HEK293 (cell line): Measurements from ENCODE around the gene PRDM11.

Experiments used
- CTCF ChIA-PET: fragments of 350-600 bp; formaldehyde crosslinking; extraction: SDS; loops from one replicate; lab custom pipeline; 2021; ENCODE audit warnings: antibody characterized with exemption; lab: Yijun Ruan, JAX
- POLR2A ChIA-PET: fragments of 300-600 bp; formaldehyde crosslinking; extraction: SDS; loops from one replicate; lab custom pipeline; 2020; ENCODE audit warnings: antibody characterized with exemption, inconsistent platforms; lab: Yijun Ruan, JAX
- H3K27ac ChIP-seq: fragments of 200-500 bp; sonication (Bioruptor generic); 2 replicates; pipeline ENCODE4 v1.5.1; 2014; ENCODE audit warnings: low read depth, low read length, control low read depth, inconsistent platforms; ENCODE audit errors: extremely low read depth
- H3K36me3 ChIP-seq, 2 experiments: fragments of 200-500 bp in 1 of 2; sonication (Bioruptor generic) in 1 of 2; 1 replicate in 1 of 2; 2 replicates in 1 of 2; pipeline ENCODE4 v1.5.1; 2014 to 2017; ENCODE audit warnings: inconsistent platforms in 2 of 2, low read length in 2 of 2; ENCODE audit not compliant: control insufficient read depth in 2 of 2, insufficient read depth in 1 of 2
- H3K4me1 ChIP-seq: fragments of 200-500 bp; sonication (Bioruptor generic); 2 replicates; pipeline ENCODE4 v1.5.1; 2014; ENCODE audit warnings: mild to moderate bottlenecking, low read length, inconsistent platforms; ENCODE audit not compliant: control insufficient read depth, insufficient read depth
- H3K4me3 ChIP-seq: 2 replicates; pipeline ENCODE4 v1.5.1; 2011; ENCODE audit warnings: low read depth, mild to moderate bottlenecking, control low read depth, low read length, moderate library complexity
- H3K9me3 ChIP-seq: fragments of 200-500 bp; sonication (Bioruptor generic); 2 replicates; pipeline ENCODE4 v1.5.1; 2014; ENCODE audit warnings: low read depth, low read length, inconsistent platforms; ENCODE audit not compliant: control insufficient read depth, insufficient read depth
- MYNN ChIP-seq: fragments of 450-650 bp; formaldehyde crosslinking; IDR thresholded peaks from 2 replicates; pipeline ENCODE4 v1.5.1; 2016; ENCODE audit warnings: missing biosample characterization, missing genetic modification characterization, borderline replicate concordance
- ZBTB48 ChIP-seq: fragments of 450-650 bp; formaldehyde crosslinking; IDR thresholded peaks from 2 replicates; pipeline ENCODE4 v1.5.1; 2016; ENCODE audit warnings: missing biosample characterization, missing genetic modification characterization
- ZNF112 ChIP-seq: fragments of 450-650 bp; formaldehyde crosslinking; IDR thresholded peaks from 2 replicates; pipeline ENCODE4 v1.5.0; 2017; ENCODE audit warnings: missing biosample characterization, missing genetic modification characterization
- ZNF157 ChIP-seq: fragments of 450-650 bp; formaldehyde crosslinking; IDR thresholded peaks from 2 replicates; pipeline ENCODE4 v1.5.1; 2016; ENCODE audit warnings: missing biosample characterization, missing genetic modification characterization
- ZNF169 ChIP-seq: fragments of 450-650 bp; formaldehyde crosslinking; IDR thresholded peaks from 2 replicates; pipeline ENCODE4 v1.5.1; 2016; ENCODE audit warnings: missing biosample characterization, missing genetic modification characterization
- ZNF184 ChIP-seq: fragments of 450-650 bp; IDR thresholded peaks from 2 replicates; pipeline ENCODE4 v1.5.1; 2018; ENCODE audit warnings: missing biosample characterization, mild to moderate bottlenecking, missing genetic modification characterization
- ZNF366 ChIP-seq: fragments of 450-650 bp; formaldehyde crosslinking; conservative IDR thresholded peaks from 2 replicates; pipeline ENCODE4 v1.5.1; 2016; ENCODE audit warnings: missing biosample characterization, missing genetic modification characterization
- ZNF37A ChIP-seq: fragments of 450-650 bp; IDR thresholded peaks from 2 replicates; pipeline ENCODE4 v1.5.1; 2018; ENCODE audit warnings: missing biosample characterization, missing genetic modification characterization
- ZNF521 ChIP-seq: fragments of 450-650 bp; formaldehyde crosslinking; IDR thresholded peaks from 2 replicates; pipeline ENCODE4 v1.5.1; 2017; ENCODE audit warnings: missing biosample characterization, mild to moderate bottlenecking, missing genetic modification characterization
- ZNF571 ChIP-seq: fragments of 450-650 bp; formaldehyde crosslinking; IDR thresholded peaks from 2 replicates; pipeline ENCODE4 v1.5.0; 2017; ENCODE audit warnings: missing biosample characterization, missing genetic modification characterization
- ZNF624 ChIP-seq: fragments of 450-650 bp; formaldehyde crosslinking; IDR thresholded peaks from 2 replicates; pipeline ENCODE4 v1.5.1; 2017; ENCODE audit warnings: missing biosample characterization, missing genetic modification characterization
- ZNF629 ChIP-seq: fragments of 450-650 bp; formaldehyde crosslinking; IDR thresholded peaks from 2 replicates; pipeline ENCODE4 v1.5.1; 2017; ENCODE audit warnings: missing biosample characterization, missing genetic modification characterization
- TF ChIP-seq, protein P1 (sequence below): fragments of 450-650 bp; formaldehyde crosslinking; IDR thresholded peaks from 2 replicates; pipeline ENCODE4 v1.5.1; 2016; ENCODE audit warnings: missing biosample characterization, missing genetic modification characterization, borderline replicate concordance
- TF ChIP-seq, protein P2 (sequence below): fragments of 450-650 bp; formaldehyde crosslinking; IDR thresholded peaks from 2 replicates; pipeline ENCODE4 v1.5.1; 2016; ENCODE audit warnings: missing biosample characterization, missing genetic modification characterization
- TF ChIP-seq, protein P3 (sequence below): fragments of 450-650 bp; formaldehyde crosslinking; IDR thresholded peaks from 2 replicates; pipeline ENCODE4 v1.5.1; 2016; ENCODE audit warnings: missing biosample characterization, missing genetic modification characterization, low read depth
- TF ChIP-seq, protein P4 (sequence below): fragments of 450-650 bp; formaldehyde crosslinking; IDR thresholded peaks from 2 replicates; pipeline ENCODE4 v1.5.1; 2016; ENCODE audit warnings: missing biosample characterization, missing genetic modification characterization

The PRDM11 gene

DNA sequence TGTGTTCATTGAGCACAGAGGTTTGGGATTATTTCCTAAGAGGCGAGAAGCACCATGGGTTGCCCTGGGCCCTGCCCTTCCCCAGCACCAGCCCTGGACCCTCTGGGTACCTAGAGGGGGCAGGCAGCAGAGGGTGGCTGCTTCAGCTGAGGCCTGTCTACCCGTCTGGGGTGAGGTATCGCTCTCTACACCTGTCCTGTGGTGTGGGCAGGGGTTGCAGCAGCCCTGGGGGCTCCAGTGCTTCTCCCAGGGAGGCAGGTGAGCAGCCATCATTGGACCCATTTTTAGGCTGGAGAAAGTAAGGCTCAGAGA is 15.6 kb downstream of the PRDM11 start (continued):
- no peak for TF ChIP-seq ZNF169 (tag by site-specific recombination)
- TF ChIP-seq, protein P1, sequence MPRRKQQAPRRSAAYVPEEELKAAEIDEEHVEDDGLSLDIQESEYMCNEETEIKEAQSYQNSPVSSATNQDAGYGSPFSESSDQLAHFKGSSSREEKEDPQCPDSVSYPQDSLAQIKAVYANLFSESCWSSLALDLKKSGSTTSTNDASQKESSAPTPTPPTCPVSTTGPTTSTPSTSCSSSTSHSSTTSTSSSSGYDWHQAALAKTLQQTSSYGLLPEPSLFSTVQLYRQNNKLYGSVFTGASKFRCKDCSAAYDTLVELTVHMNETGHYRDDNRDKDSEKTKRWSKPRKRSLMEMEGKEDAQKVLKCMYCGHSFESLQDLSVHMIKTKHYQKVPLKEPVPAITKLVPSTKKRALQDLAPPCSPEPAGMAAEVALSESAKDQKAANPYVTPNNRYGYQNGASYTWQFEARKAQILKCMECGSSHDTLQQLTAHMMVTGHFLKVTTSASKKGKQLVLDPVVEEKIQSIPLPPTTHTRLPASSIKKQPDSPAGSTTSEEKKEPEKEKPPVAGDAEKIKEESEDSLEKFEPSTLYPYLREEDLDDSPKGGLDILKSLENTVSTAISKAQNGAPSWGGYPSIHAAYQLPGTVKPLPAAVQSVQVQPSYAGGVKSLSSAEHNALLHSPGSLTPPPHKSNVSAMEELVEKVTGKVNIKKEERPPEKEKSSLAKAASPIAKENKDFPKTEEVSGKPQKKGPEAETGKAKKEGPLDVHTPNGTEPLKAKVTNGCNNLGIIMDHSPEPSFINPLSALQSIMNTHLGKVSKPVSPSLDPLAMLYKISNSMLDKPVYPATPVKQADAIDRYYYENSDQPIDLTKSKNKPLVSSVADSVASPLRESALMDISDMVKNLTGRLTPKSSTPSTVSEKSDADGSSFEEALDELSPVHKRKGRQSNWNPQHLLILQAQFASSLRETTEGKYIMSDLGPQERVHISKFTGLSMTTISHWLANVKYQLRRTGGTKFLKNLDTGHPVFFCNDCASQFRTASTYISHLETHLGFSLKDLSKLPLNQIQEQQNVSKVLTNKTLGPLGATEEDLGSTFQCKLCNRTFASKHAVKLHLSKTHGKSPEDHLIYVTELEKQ (tag by site-specific recombination) = no peak
- no peak for TF ChIP-seq MYNN (tag by site-specific recombination)
- no peak for TF ChIP-seq ZNF571 (tag by site-specific recombination)
- TF ChIP-seq ZNF366 = no peak
- no peak for TF ChIP-seq ZNF112 (tag by site-specific recombination)
- TF ChIP-seq, protein P2, sequence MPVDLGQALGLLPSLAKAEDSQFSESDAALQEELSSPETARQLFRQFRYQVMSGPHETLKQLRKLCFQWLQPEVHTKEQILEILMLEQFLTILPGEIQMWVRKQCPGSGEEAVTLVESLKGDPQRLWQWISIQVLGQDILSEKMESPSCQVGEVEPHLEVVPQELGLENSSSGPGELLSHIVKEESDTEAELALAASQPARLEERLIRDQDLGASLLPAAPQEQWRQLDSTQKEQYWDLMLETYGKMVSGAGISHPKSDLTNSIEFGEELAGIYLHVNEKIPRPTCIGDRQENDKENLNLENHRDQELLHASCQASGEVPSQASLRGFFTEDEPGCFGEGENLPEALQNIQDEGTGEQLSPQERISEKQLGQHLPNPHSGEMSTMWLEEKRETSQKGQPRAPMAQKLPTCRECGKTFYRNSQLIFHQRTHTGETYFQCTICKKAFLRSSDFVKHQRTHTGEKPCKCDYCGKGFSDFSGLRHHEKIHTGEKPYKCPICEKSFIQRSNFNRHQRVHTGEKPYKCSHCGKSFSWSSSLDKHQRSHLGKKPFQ (tag by site-specific recombination) = no peak
- no peak for TF ChIP-seq ZNF157 (tag by site-specific recombination)

DNA sequence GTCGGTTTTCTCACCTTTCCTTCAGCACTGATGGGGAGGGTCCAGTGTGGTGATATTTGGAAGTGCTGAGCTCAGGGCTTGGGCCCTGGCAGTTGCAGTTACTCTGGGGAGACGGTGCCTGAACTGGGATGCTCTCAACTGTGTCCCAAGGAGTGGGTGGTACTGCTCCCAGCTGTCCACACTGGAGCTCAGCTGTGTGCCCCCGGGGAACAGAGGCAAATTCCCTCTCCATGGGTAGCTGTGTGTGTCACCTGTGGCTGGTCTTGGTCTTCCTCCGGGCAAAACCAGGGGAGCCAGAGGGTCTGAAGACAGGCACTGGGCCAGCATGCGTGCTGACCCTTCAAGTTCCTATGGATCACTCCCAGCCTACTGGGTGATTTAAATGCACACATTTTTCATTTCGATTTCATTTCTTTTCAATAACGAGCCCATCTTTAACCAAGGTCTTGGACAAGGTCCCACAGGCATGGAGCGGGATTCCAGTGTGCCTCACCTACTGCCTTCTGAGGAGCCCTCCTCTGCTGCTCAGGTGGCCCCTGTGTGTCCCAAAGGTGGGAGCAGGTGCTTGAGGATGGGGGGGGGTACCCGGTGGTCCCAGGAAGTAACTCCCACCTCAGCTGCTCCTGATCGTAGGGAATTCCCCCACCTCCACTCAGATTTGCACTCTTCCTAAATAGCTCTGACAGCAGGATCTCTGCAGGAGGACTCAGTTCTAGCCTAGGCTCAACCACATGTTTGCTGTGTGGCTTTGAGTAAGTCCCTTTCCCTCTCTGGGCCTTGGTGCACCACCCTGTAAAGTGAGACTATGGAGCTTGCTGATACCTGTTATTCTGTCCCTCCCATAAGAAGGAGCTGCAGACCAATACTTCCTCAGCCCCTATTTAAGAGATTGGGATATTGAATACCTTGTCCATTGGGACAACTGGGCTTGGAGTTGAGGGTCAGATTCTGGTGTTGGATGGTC is 16.8 kb downstream of the PRDM11 start:
- no peaks in the 10 kb centered on the region for H3K36me3 ChIP-seq
- TF ChIP-seq ZNF521 (tag by site-specific recombination) = no peak
- TF ChIP-seq, protein P3, sequence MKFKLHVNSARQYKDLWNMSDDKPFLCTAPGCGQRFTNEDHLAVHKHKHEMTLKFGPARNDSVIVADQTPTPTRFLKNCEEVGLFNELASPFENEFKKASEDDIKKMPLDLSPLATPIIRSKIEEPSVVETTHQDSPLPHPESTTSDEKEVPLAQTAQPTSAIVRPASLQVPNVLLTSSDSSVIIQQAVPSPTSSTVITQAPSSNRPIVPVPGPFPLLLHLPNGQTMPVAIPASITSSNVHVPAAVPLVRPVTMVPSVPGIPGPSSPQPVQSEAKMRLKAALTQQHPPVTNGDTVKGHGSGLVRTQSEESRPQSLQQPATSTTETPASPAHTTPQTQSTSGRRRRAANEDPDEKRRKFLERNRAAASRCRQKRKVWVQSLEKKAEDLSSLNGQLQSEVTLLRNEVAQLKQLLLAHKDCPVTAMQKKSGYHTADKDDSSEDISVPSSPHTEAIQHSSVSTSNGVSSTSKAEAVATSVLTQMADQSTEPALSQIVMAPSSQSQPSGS (tag by site-specific recombination) = no peak
- no peak for TF ChIP-seq ZNF37A (tag by site-specific recombination)
- no peak overlapping the region for H3K4me3 ChIP-seq
- no peaks in the 10 kb centered on the region for H3K4me1 ChIP-seq
- CTCF ChIA-PET = interaction anchor here (0.6 to 1.8 kb wide), 6 partner anchors 19 to 1184 kb away, joined by 3 to 5 read pairs (median 4); partner anchors contain the start of gene DGKZ
- H3K9me3 ChIP-seq = no peaks in the 10 kb centered on the region
- POLR2A ChIA-PET = interaction anchor here (1.4 kb wide), 1 partner anchor 12 kb away, joined by 4 read pairs; no protein-coding TSS in a partner anchor
- no peak overlapping the region for H3K27ac ChIP-seq

DNA sequence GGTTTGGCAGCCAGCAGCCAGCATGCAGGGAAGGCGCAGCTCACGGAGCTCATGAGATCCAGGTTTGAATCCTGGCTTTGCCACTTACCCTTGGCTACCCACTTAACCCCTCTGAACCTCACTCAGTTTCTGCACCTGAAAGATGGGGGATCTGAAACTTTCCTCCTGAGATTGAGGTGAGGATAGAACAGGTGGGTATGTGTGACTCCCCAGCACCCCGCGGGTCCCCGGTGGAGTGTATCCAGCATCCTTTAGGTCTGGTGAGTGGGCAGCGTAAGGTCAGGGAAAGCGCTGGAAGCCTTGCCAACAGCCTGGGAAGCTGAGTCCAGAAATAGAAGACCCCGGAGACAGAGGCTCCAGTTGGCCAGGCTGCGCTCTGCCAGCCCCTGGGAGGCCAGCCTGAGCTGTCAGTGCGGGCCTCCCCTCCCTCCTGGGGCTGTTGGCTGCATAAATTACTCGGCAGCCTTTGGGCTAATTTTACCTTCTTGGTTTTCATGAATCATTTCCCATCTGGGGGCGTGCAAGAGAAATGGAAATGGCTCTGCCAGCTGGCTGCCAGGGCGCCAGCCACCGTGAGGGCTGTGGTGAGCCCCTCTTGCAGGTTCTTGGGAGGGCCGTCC is 17.6 kb downstream of the PRDM11 start:
- ChIA-PET POLR2A (no interaction called here), CTCF (interaction anchor here (0.6 to 1.8 kb wide), 3 partner anchors 53 to 237 kb away, joined by 3 to 4 read pairs (median 4); no protein-coding TSS in a partner anchor)
- TF ChIP-seq ZNF184 = no peak
- TF ChIP-seq ZNF629 (tag by site-specific recombination) = no peak
- TF ChIP-seq, protein P4, sequence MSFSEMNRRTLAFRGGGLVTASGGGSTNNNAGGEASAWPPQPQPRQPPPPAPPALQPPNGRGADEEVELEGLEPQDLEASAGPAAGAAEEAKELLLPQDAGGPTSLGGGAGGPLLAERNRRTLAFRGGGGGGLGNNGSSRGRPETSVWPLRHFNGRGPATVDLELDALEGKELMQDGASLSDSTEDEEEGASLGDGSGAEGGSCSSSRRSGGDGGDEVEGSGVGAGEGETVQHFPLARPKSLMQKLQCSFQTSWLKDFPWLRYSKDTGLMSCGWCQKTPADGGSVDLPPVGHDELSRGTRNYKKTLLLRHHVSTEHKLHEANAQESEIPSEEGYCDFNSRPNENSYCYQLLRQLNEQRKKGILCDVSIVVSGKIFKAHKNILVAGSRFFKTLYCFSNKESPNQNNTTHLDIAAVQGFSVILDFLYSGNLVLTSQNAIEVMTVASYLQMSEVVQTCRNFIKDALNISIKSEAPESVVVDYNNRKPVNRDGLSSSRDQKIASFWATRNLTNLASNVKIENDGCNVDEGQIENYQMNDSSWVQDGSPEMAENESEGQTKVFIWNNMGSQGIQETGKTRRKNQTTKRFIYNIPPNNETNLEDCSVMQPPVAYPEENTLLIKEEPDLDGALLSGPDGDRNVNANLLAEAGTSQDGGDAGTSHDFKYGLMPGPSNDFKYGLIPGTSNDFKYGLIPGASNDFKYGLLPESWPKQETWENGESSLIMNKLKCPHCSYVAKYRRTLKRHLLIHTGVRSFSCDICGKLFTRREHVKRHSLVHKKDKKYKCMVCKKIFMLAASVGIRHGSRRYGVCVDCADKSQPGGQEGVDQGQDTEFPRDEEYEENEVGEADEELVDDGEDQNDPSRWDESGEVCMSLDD (tag by site-specific recombination) = no peak
- no peak for TF ChIP-seq ZNF624 (tag by site-specific recombination)
- no peak for TF ChIP-seq ZNF37A (tag by site-specific recombination)
- no peak for TF ChIP-seq ZBTB48

More for the DNA sequence above, 17.6 kb downstream of the PRDM11 start:
- no peak overlapping the region for H3K27ac ChIP-seq
- H3K36me3 ChIP-seq = no peaks in the 10 kb centered on the region
- no peaks in the 10 kb centered on the region for H3K4me1 ChIP-seq
- H3K9me3 ChIP-seq = no peaks in the 10 kb centered on the region
- no peak overlapping the region for H3K4me3 ChIP-seq
